GM21360 (cell line): ENCODE measurements around the gene ASRGL1.

Experiments used
- ATAC-seq: cut with Tn5 transposase; IDR thresholded peaks from one replicate; pipeline ENCODE4 v1.9.1; 2021; ENCODE audit warnings: mild to moderate bottlenecking, moderate library complexity; ENCODE audit not compliant: unreplicated experiment

Gene ASRGL1

DNA sequence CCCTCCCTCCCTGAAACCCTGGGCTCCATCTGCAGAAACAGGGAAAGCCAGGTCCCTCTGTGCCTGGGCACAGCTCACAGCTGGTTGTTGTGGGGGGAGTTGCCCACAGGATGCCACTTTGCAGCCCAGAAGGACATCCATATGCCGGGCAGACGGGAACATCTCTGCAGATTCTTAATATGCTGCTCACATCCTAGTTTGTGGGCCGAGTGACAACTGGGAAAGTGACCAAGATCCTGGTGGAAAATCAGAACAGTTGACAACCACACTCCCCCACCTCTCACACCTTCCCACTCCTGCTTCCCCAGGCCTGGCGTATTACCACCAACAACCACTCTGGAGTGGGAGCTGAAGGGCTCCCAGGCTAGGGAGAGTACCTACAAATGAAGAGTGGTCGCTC, 74.3 kb downstream of the ASRGL1 start:
- ATAC-seq: no peak

DNA sequence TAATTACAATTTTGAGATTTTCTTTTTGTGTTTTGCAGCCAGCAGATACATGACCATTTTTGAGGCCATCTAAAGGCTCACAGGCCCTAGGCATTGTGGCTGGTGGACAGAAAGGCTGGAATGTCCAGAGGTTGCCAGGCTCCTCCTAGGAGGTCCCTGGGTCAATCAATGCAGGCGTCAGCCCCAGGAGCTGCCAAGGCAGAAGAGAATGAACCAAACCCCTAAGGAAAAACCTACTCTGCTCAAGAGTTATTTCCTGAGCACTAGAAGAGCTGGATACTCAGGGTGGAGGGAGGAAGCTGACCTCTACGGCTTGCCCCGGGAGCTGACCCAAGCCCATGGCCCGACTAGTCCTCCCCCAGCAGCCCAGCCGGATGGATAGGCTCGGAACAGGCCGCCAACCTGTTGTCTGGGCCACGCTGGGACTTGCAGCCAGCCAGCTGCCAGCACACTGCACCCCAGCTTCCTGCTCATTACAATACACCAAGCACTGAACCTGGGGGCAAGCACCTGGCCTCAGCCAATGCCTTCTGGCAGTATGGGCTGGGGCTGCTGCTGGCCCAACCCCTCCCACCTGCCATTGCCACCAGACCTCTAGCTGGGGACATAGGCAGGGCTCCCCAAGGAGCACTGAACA, 75.9 kb downstream of the ASRGL1 start:
- no peak for ATAC-seq

DNA sequence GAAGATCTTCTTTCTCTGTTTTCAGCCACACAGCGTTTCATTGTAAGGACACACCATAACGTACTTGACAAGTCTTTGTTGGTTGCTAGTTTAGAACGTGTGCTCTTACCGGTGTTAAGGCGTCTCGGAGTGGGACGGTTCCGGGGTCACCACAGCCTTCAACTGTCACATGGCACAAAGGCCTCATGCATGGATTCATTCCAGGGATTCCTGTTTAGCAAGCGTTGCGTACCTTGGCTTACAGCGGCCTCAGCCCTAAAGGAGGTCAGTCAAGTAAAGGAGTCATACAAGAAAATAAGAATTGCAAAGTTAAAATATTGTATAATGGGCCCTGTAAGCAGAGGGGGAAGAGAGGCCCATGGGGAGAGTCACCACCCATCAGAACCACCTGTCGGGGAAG, 79.3 kb downstream of the ASRGL1 start:
- ATAC-seq: no peak

DNA sequence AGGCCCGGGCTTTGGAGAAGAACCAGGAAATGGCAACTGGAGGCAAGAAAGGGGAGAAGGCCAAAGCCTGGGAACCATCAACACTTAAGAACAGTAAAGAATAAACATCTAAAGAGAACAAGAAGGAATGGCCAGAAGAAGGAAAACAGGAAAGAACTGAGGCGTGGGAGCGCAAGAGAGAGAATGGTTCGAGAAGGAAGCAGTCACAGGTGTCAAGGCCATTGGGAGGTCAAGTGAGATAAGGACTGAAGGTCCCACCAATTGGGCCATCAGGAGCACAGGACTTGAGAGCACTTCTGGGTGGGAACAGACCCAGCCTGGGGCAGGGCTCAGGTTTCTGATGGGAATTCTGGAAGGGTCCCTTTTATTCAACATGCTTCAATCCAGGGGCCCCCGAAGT, 80.9 kb downstream of the ASRGL1 start:
- no peak for ATAC-seq

DNA sequence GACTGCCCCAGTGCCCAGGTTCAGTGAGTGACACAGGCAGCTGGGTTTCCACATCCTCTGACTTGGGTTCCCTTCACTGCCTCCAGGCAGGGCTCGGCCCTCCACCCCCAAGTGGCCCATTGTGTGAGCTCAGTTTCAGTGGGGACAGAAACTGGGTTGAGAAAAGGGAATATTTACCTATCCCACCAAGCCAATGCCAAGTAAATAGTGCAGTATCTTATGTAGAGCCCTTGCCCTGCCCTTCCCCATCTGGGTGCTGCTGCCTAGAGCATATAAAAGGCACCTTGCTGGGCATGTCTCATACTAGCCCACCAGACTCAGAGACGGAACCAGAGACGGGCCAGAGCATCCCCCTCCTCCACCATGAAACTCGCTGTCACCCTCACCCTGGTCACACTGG, 81.5 kb downstream of the ASRGL1 start, which contains the start of gene SCGB1A1:
SCGB1A1 (plus strand) TSS at position 301 of the 400 bp plus-strand sequence; CDS start at position 364, 63 bp downstream.
- ATAC-seq: no peak

DNA sequence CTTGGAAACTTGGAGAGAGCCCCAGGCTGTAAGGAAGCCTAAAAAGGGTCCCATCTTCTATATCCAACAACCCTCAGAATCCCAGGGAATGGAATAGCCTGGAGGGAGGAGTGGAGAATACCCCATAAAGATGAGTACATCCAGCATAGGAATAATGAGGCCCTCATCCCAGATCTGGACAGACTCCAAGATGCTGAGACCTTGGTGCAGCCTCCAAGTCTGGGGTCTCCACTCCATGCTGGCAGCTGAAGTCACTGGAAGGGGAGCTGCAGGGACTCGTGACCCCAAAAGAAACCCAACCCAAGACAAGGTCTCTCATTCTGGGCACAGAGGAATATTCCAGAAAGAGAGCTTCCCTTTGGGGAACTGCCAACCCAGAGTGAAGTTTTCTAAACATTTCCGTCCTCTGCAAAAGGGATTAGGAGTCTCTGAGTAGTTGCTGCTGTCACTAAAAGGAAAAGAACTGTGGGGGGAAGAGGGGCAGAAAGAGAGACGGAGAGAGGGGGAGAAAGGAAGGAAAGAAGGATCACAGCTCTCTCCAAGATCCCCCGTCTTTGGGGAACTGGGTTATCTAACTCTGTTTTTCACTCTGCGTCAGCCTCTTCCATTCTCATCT, 82.2 kb downstream of the ASRGL1 start:
- no peak for ATAC-seq

DNA sequence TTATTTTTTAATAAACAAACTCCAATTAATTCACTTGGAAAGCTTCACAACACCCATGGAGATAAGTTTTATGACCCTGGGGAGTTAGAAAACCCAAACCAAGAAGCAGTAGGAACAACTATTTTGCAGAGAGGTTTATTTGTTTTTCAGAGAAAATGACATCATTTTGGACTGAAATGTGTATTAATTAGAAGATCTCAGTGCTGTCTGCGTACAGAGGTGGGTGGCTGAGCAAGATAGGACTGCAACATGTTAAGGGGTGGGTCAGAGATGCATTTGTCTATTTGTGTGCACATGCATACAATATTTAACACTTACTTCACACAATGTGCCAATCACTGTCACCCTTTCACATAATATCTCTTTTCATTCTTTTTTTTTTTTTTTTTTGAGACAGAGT, 82.7 kb downstream of the ASRGL1 start:
- ATAC-seq: no peak

DNA sequence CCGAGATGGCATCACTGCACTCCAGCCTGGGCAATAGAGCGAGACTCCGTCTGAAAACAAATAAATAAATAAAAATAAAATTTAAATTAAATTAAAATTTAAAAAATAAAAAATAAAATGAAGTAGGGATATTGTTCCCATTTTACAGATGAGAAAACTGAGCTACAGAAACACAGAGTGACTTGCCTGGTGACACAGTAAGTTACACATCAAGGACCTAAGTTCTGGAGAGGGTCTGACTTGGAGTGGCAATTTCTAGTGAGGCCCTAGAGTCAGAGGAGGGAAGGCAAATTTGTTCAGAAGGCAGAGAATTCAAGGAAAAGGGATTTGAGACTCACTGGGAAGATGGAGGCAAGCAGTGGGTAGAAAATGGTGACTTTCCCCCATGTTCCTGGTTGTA, 83.6 kb downstream of the ASRGL1 start:
- no peak for ATAC-seq

DNA sequence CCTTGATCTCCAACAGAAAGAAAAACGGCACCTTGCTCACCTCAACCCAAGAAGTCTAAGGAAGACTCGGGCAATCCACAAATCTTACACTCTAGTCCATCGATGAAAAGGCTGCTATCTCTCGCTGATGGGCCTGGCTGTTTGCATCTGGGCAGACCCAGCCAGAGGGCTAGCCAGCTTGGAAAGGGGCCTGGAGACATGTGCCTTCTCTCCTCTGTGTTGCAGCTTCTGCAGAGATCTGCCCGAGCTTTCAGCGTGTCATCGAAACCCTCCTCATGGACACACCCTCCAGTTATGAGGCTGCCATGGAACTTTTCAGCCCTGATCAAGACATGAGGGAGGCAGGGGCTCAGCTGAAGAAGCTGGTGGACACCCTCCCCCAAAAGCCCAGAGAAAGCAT, 84.7 kb downstream of the ASRGL1 start:
- no peak for ATAC-seq

DNA sequence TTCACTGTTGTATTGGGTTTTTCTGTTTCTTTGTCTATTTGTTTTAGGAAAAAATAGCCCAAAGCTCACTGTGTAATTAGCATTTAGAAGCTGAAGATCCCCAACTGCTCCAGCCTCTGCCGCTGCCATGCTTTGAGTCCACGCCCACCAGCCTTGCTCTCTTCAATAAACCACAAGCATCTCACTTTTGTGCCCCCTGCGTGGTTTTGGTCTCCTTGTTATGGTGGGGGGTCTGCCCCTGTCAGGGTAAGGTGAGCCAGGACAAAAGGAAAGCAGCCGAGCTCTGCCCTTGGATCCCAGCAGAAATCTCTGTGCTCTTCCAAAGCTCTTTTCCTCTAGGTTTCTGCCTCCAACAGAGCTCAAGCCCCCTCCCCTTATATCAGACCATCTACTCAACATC, 85.8 kb downstream of the ASRGL1 start:
- ATAC-seq: no peak

DNA sequence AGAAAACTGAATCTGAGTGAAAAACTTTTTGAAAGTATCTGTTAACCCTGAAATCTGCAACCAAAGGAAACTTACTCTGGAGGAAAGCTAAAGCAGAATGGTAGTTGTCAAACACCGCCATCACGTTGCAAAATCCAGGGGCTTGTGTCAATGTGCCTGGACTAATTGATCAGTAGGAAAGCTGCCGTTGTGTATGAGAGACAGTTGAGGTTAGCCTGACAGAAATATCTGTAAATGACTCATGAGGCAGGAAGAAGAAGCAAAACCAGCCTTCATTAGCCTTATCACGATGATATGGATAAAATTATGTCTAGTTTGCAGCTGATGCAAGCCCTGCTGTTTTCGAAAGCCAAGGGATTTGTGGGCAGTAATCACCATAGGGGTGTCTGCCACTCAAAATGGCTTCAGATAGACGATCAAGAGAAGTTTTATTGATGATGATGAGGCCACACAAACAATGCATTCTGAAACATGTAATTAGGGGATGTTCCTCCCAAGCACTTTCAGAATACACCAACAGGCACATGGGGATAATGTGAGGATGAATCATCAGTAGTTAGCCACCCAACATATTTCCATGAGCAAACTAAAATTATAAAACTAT, 90.5 kb downstream of the ASRGL1 start:
- ATAC-seq: no peak

DNA sequence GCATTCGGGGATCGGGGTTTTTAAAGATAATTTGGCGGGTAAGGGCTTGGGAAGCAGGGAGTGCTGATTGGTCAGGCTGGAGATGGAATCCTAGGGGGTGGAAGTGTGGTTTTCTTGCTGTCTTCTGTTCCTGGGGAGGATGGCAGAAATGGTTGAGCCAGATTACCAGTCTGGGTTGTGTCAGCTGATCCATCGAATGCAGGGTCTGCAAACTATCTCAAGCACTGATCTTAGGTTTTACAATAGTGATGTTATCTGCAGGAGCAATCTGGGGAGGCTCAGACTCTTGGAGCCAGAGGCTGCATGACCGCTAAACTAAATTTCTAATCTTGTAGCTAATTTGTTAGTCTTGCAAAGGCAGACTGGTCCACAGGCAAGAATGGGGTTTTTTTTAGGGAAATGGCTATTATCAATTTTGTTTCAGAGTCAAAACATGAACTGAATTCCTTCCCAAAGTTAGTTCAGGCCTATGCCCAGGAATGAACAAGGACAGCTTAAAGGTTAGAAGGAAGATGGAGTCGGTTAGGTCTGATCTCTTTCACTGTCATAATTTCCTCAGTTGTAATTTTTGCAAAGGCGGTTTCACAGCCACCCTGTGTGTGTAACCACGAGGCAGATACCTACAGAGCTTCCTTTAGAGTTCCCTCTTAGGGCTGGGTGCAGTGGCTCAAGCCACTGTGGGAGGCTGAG, 91.8 kb downstream of the ASRGL1 start:
- ATAC-seq: no peak

DNA sequence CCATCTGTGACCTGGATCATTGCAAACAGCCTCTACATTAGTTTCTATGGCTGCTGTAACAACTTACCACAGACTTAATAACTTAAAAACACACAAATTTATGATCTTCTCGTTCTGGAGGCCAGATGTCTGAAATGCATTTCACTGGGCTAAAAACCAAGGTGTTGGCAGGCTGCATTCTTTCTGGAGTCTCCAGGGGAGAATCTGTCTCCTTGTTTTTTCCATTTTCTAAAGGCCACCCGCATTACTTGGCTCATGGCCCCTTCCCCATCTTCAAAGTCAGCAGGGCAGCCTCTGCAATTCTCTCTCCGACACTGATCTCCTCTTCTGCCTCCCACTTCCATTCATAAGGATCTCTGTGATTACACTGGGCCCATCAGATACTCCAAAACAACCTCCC, 93.2 kb downstream of the ASRGL1 start:
- no peak for ATAC-seq

DNA sequence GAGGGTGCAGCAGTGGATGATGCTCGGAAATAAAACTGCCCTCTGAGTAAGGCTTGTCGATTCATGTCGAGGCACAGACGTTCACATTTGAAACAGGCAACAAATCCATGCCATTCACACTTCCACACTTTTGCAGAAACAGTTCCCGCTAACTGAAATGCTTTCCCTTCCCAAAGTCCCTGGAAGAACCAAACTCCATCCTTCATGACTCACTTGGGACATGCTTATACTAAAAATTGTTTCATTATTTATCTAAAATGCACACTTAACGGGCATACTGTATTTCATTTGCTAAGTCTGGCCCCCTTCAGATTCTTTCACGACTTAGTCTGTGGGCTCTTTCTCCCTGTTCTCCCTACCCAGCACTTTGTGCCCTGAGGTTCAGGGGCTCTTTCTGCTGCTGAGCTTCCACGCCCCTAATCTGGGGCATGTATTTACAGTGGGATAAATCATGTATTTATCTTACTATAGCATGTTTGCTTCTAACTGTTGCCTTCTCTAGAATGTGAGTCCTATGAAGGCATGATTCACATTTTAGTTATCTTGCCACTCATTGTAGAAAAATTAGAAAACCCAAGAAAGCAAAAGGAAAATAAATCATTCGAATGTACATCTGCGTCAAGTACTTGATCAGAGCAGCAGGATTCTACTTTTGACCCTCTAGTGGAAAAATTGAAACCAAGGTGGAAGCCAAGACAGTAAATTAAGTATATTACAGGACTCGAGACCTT, 94.1 kb downstream of the ASRGL1 start:
- no peak for ATAC-seq

DNA sequence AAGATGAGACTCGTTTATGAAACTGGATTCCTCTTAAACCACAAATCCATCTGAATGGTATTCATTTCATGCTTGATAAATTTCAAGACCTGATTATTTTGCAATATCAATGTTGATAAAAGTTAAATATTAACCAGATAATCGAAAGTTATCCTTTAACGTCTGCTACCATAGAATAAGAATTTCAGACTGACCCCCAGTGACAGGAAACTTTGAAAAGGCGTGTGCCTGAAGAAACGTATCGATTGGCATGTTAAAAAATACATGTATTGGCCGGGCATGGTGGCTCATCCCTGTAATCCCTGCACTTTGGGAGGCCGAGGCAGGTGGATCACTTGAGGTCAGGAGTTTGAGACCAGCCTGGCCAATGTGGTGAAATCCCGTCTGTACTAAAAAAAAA, 95.4 kb downstream of the ASRGL1 start:
- no peak for ATAC-seq

DNA sequence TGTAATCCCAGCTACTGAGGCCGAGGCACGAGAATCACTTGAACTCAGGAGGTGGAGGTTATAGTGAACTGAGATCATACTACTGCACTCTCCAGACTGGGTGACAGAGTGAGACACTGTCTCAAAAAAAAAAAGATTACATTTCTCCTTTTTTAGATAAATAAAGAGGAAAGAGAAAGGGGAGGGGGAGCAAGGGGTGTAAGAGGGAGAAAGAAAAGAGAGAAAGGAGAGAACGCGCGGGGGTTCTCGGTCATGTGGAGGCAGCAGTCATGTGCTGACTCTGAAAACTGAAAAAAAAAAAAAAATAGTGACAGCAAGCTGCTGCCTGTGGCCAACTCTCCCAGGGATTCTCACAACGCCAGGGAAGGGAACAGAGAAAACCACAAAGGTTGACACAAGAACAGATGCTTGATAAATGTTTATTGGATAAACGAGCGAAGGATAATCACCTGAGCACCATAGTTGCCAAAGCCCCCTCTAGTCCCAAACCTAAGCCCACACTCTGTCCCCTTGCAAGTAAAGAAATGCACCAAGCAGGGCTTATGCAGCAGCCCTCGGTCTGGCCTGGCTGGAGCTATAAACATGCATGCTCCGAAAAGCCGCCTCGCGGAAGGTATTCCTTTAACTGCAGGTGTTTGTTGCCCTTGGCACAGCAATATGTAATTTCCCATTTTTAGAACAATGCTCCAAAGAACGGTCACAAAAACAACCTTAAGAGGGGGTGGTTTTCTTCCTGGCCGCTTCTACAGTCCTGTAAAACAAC, 96.1 kb downstream of the ASRGL1 start:
- ATAC-seq: no peak

DNA sequence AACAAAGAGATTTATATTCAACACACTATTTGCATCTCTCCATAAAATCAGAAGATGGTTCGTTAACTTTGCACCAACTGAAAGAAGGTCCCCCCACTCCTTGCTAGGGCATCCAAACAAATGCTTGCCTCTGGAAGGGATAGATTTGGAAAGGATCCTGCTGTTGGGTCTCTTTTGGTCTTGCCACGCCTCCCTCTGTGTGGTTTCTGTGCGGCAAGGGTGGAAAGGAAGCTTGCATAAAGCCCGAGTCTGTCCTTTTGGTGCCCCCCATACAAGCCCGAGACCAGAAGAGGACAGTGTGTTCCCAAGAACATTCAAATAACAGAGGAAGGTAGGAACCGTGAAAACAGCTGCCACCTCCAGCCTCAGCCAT, 96.6 kb downstream of the ASRGL1 start:
- no peak for ATAC-seq

DNA sequence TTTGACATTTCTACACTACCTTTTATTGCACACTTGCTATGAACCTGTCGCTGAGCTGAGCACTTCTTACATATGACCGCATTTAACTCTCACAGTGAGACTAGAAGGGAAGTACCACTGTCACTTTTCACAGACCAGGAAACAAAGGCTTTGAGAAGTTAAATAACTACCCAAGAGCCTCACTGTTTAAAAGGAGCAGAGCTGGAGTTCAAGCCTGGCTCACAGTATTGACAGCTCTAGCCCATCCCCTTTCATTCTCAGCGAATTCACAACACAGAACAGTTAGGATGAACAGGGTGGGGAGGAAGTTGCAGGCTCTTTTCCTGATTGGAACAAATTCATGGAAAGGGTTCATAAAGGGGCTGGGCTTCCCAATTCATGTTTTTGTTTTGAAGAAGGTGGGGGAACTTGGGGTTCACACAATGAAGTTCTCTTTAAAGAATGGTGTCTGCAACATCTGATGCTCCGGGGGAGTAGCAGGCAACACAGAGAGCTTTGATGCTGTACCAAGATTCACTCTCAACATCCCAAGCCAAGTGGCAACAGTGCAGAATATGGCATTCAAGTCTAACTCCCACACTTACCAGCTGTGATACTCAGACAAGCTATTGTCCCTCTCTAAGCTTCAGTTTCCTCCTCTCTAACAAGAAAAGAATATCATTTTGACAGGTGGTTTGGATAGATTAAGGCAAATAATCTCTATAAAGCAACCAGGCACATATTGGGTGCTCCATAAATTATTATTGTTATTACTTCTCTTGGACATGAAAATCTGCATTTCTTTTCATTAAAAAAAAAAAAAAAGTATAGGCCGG, 98.8 kb downstream of the ASRGL1 start:
- ATAC-seq: no peak

DNA sequence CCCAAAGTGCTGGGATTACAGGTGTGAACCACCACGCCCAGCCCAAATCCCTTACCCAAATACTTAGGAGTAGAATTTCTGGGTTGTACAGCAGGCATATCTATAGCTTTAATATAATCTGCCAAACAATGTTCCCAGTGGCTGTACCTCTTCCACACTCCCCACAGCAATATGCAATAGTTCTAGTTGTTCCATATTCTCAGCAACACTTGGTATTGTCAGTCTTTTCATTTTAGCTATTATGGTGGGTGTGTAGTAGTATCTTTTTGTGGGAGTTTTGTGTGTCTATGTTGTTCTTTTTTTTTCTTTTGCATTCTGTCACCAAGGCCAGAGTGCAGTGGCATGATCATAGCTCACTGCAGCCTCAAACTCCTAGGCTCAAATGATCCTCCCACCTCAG, 100.4 kb downstream of the ASRGL1 start:
- no peak for ATAC-seq

DNA sequence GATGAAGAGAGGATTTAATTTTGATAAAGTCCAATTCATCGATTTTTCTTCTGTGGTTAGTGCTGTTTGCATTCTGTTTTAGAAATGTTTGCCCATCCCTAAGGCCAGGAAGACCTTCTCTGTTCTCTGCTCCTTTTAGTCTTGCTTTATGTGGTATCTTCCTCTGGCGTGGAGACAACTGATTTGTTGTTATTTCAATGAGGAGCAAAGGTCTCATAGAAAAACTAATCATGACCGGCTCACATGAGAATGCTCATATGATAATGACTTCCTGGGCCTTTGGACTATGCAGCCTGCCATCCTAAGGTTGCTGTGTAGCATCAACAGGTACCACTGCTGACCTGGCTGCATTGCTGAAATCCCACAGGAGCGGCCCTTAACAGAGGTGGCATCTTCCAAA, 101.4 kb downstream of the ASRGL1 start:
- no peak for ATAC-seq
